ENCODE results near the gene ALKBH3. TPM values are rescaled to one million over a fixed set of nuclear protein-coding genes. Genes with fewer than 3 reads are reported as not detected.

ALKBH3 gene
- total RNA-seq, 3 donors from 2014 or later (not counting 1 experiment from before 2014, with no cell fraction given): 24.3 to 30.8 (median 29.6) TPM

- no peaks in the 10 kb centered on the region for H3K4me1 Mint-ChIP-seq
- no peak overlapping the region for H3K27ac ChIP-seq (ENCODE audit: low read length)
- no peak for DNase-seq
- no peak overlapping the region for H3K4me3 ChIP-seq (ENCODE audit: low read length)
- no peaks in the 10 kb centered on the region for H3K9me3 Mint-ChIP-seq
- no peaks in the 10 kb centered on the region for H3K36me3 ChIP-seq (ENCODE audit: control insufficient read depth, insufficient read depth, low read length)
- H3K36me3 Mint-ChIP-seq: no peaks in the 10 kb centered on the region
- intact Hi-C loops (cut with micrococcal nuclease): no loop called here
- WGBS (ENCODE audit: insufficient coverage): 82% methylated on average over 3 of the region's 5 CpGs
- ATAC-seq: no peak
- no peaks in the 10 kb centered on the region for H3K9me3 ChIP-seq (ENCODE audit: control insufficient read depth, insufficient read depth, low read length)
- no peak overlapping the region for H3K4me3 Mint-ChIP-seq
- H3K4me1 ChIP-seq (ENCODE audit: control insufficient read depth, insufficient read depth, low read length): no peaks in the 10 kb centered on the region
- no peak overlapping the region for H3K27ac Mint-ChIP-seq
- TF ChIP-seq CTCF (IDR thresholded peaks at IDR 0.05): no peak
- no peaks in the 10 kb centered on the region for H3K27me3 ChIP-seq (ENCODE audit: control insufficient read depth, insufficient read depth, low read length)
- H3K27me3 Mint-ChIP-seq (ENCODE audit: low read depth in 2 of 2): peaks cover 28 to 50% of the 10 kb centered on the region in 2 donors
Observed at GRCh38 chr11:43950311-43950855, 69.8 kb downstream of the ALKBH3 start.

GRCh38 chr11:43951231-43951630 is 70.6 kb downstream of the ALKBH3 start:
- TF ChIP-seq CTCF (IDR thresholded peaks at IDR 0.05): no peak
- no peak overlapping the region for H3K4me3 ChIP-seq (ENCODE audit: low read length)
- no peaks in the 10 kb centered on the region for H3K9me3 ChIP-seq (ENCODE audit: control insufficient read depth, insufficient read depth, low read length)
- H3K27me3 ChIP-seq (ENCODE audit: control insufficient read depth, insufficient read depth, low read length): no peaks in the 10 kb centered on the region
- intact Hi-C loops (cut with micrococcal nuclease): no loop called here
- H3K36me3 ChIP-seq (ENCODE audit: control insufficient read depth, insufficient read depth, low read length): no peaks in the 10 kb centered on the region
- Mint-ChIP-seq H3K27me3 (ENCODE audit: low read depth in 2 of 2) (peaks cover 27 to 50% of the 10 kb centered on the region in 2 donors), H3K36me3 (no peaks in the 10 kb centered on the region), H3K4me3 (no peak overlapping the region), H3K9me3 (no peaks in the 10 kb centered on the region), H3K27ac (no peak overlapping the region), H3K4me1 (no peaks in the 10 kb centered on the region)
- no peak for ATAC-seq
- DNase-seq: no peak
- 83% methylated on average over 1 of the region's 1 CpG for WGBS (ENCODE audit: insufficient coverage)
- H3K27ac ChIP-seq (ENCODE audit: low read length): no peak overlapping the region
- no peaks in the 10 kb centered on the region for H3K4me1 ChIP-seq (ENCODE audit: control insufficient read depth, insufficient read depth, low read length)

- ATAC-seq: no peak
- intact Hi-C loops (cut with micrococcal nuclease): no loop called here
Observed at GRCh38 chr11:43952020-43952400, 71.4 kb downstream of the ALKBH3 start.

More at GRCh38 chr11:43952020-43952400, 71.4 kb downstream of the ALKBH3 start:
- H3K27me3 Mint-ChIP-seq (ENCODE audit: low read depth in 2 of 2): peaks cover 23 to 49% of the 10 kb centered on the region in 2 donors
- no peak overlapping the region for H3K27ac Mint-ChIP-seq
- H3K4me1 ChIP-seq (ENCODE audit: control insufficient read depth, insufficient read depth, low read length): no peaks in the 10 kb centered on the region
- no peaks in the 10 kb centered on the region for H3K36me3 ChIP-seq (ENCODE audit: control insufficient read depth, insufficient read depth, low read length)
- whole genome bisulfite sequencing (ENCODE audit: insufficient coverage): 87% methylated on average over 4 of the region's 6 CpGs
- no peak for TF ChIP-seq CTCF (IDR thresholded peaks at IDR 0.05)
- no peak overlapping the region for H3K4me3 ChIP-seq (ENCODE audit: low read length)
- no peaks in the 10 kb centered on the region for H3K27me3 ChIP-seq (ENCODE audit: control insufficient read depth, insufficient read depth, low read length)
- H3K27ac ChIP-seq (ENCODE audit: low read length): no peak overlapping the region
- no peaks in the 10 kb centered on the region for H3K4me1 Mint-ChIP-seq
- DNase-seq: no peak
- no peaks in the 10 kb centered on the region for H3K36me3 Mint-ChIP-seq
- H3K4me3 Mint-ChIP-seq: no peak overlapping the region
- H3K9me3 Mint-ChIP-seq: no peaks in the 10 kb centered on the region
- no peaks in the 10 kb centered on the region for H3K9me3 ChIP-seq (ENCODE audit: control insufficient read depth, insufficient read depth, low read length)
